Measurements from ENCODE around the gene SGTA.
"Not testable (repeated sequence)": the region's sequence is repeated elsewhere in the genome, so short reads cannot be mapped to it uniquely, and the experiment has no call there.

Gene SGTA

GRCh38 chr19:2792666-2793065 is 9.6 kb upstream of the SGTA start:
- not testable (repeated sequence) for H3K4me3 Mint-ChIP-seq; H3K27ac Mint-ChIP-seq; ATAC-seq (replicated peaks); H3K9me3 Mint-ChIP-seq; H3K27me3 Mint-ChIP-seq; DNase-seq
- Mint-ChIP-seq H3K4me1 (peaks cover 26 to 33% of the 10 kb centered on the region in 2 donors), H3K36me3 (peaks cover 52 to 70% of the 10 kb centered on the region in 2 donors)

GRCh38 chr19:2791876-2792275 is 8.8 kb upstream of the SGTA start:
- no peaks in the 10 kb centered on the region for H3K27me3 Mint-ChIP-seq
- ATAC-seq (replicated peaks): no peak
- H3K4me3 Mint-ChIP-seq: no peak overlapping the region
- H3K9me3 Mint-ChIP-seq: no peaks in the 10 kb centered on the region
- DNase-seq: no peak
- H3K36me3 Mint-ChIP-seq: peaks cover 52 to 73% of the 10 kb centered on the region in 2 donors
- peaks cover 32 to 40% of the 10 kb centered on the region in 2 donors for H3K4me1 Mint-ChIP-seq
- peak overlapping the region; percentile 11 for H3K27ac Mint-ChIP-seq

- peaks cover 52 to 69% of the 10 kb centered on the region in 2 donors for H3K36me3 Mint-ChIP-seq
- peaks cover 32 to 40% of the 10 kb centered on the region in 2 donors for H3K4me1 Mint-ChIP-seq
- no peaks in the 10 kb centered on the region for H3K27me3 Mint-ChIP-seq
- ATAC-seq (replicated peaks) (no peak), DNase-seq (no peak)
- H3K4me3 Mint-ChIP-seq: no peak overlapping the region
- no peak overlapping the region for H3K27ac Mint-ChIP-seq
- H3K9me3 Mint-ChIP-seq: no peaks in the 10 kb centered on the region
Observed at GRCh38 chr19:2791440-2791839, 8.4 kb upstream of the SGTA start.

- Mint-ChIP-seq H3K4me1 (peaks cover 34 to 47% of the 10 kb centered on the region in 2 donors), H3K27me3 (no peaks in the 10 kb centered on the region), H3K9me3 (no peaks in the 10 kb centered on the region), H3K27ac (peak overlapping the region; percentile 69), H3K4me3 (no peak overlapping the region), H3K36me3 (peaks cover 49 to 64% of the 10 kb centered on the region in 2 donors)
- no peak for ATAC-seq (replicated peaks)
- DNase-seq: no peak
Observed at GRCh38 chr19:2790557-2791271, 7.6 kb upstream of the SGTA start.

- Mint-ChIP-seq H3K27me3 (no peaks in the 10 kb centered on the region), H3K4me1 (peaks cover 33 to 50% of the 10 kb centered on the region in 2 donors), H3K9me3 (no peaks in the 10 kb centered on the region), H3K4me3 (no peak overlapping the region), H3K27ac (peak overlapping the region; percentile 80), H3K36me3 (peaks cover 45 to 59% of the 10 kb centered on the region in 2 donors)
- ATAC-seq (replicated peaks) (no peak), DNase-seq (no peak)
Observed at GRCh38 chr19:2790194-2790556, 7.1 kb upstream of the SGTA start.

DNA sequence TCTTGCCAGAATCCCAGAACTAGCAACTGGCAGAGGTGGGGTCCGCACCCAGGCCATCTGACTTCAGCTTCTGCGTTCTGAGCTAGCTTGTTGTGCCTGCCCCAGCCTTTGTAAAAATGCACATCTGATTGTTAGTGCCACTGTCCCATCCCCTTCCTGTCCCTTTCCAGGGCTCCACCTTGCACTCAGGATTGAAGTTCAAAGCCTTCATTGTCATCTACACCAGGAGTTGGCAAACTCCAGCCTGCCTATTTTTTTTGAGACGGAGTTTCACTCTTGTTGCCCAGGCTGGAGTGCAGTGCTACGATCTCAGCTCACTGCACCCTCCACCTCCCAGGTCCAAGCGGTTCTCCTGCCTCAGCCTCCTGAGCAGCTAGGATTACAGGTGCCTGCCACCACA is 5.2 kb upstream of the SGTA start:
- DNase-seq: no peak
- ATAC-seq (replicated peaks): no peak
- Mint-ChIP-seq H3K36me3 (peaks cover 41 to 46% of the 10 kb centered on the region in 2 donors), H3K27ac (peak overlapping the region; percentile 65), H3K27me3 (no peaks in the 10 kb centered on the region), H3K4me1 (peaks cover 35 to 61% of the 10 kb centered on the region in 2 donors), H3K4me3 (peak overlapping the region; percentile 6 to 27), H3K9me3 (no peaks in the 10 kb centered on the region)

- Mint-ChIP-seq H3K4me3 (peak overlapping the region; percentile 57 to 96), H3K27ac (no peak overlapping the region), H3K9me3 (no peaks in the 10 kb centered on the region), H3K27me3 (no peaks in the 10 kb centered on the region), H3K4me1 (peaks cover 36 to 68% of the 10 kb centered on the region in 2 donors), H3K36me3 (peaks cover 34 to 39% of the 10 kb centered on the region in 2 donors)
- ATAC-seq (replicated peaks) (no peak), DNase-seq (no peak)
Observed at GRCh38 chr19:2787115-2787514, 4.0 kb upstream of the SGTA start.

DNA sequence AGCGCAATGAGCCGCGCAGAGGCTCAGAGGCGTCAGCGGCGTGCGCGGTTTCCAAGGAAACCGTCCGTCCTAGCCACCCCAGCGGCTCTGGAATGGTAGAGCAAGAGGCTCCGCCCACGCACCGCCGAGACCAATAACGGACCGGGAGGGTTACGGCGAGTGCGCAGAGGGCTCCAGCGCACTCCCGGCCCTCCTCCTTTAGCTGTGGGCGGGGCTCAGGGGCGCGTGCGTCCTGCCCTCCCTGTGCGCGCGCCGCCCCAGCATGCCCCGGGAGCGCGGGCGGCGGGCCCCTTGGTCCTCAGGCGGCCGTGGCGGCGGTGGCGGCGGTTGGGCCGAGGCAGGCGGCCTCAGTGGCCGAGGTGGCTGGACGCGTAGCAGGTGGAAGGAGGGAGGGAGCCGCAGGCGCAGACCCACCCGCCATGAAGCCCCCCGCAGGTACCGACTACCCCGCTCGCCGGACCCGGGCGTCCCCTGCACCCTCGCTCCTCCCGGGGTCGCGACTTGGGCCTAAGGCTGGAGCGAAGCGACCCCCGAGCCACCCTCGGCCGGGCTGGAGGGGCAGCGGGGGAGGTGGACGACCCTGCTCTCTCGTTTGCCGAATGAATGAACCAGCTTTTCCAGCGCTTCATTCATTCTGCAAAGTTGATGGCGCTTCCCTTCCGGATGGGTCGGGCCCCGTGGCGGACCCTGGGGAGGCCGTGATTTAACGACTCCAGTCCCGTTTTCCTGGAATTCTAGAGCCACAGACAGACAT is 2.3 kb upstream of the SGTA start, which contains the start of gene THOP1:
Gene THOP1 (plus strand): TSS at position 260 of the 754 bp plus-strand sequence. CDS start 160 bp downstream, at position 420.
- ATAC-seq (replicated peaks) (peak; percentile 70 to 77), DNase-seq (peak; percentile 98)
- no peaks in the 10 kb centered on the region for H3K27me3 Mint-ChIP-seq
- peak within 1 kb of the TSS; percentile 80 for H3K27ac Mint-ChIP-seq
- H3K4me1 Mint-ChIP-seq: peaks cover 37 to 76% of the 10 kb centered on the region in 2 donors
- H3K4me3 Mint-ChIP-seq: peak within 1 kb of the TSS; percentile 94 to 96
- H3K36me3 Mint-ChIP-seq: peaks cover 24 to 28% of the 10 kb centered on the region in 2 donors
- no peaks in the 10 kb centered on the region for H3K9me3 Mint-ChIP-seq

- Mint-ChIP-seq H3K4me1 (peaks cover 27 to 68% of the 10 kb centered on the region in 2 donors), H3K27me3 (no peaks in the 10 kb centered on the region), H3K27ac (peak overlapping the region; percentile 94), H3K36me3 (peaks cover 15 to 22% of the 10 kb centered on the region in 2 donors), H3K4me3 (peak overlapping the region; percentile 90), H3K9me3 (no peaks in the 10 kb centered on the region)
- no peak for ATAC-seq (replicated peaks)
- no peak for DNase-seq
Observed at GRCh38 chr19:2783781-2784145, 690 bp upstream of the SGTA start.

GRCh38 chr19:2782329-2782935 is 641 bp downstream of the SGTA start:
- Mint-ChIP-seq H3K9me3 (no peaks in the 10 kb centered on the region), H3K4me1 (peaks cover 21 to 64% of the 10 kb centered on the region in 2 donors), H3K4me3 (peak overlapping the region; percentile 90), H3K27ac (peak overlapping the region; percentile 94), H3K36me3 (peaks cover 11 to 20% of the 10 kb centered on the region in 2 donors), H3K27me3 (no peaks in the 10 kb centered on the region)
- no peak for ATAC-seq (replicated peaks)
- DNase-seq: no peak

DNA sequence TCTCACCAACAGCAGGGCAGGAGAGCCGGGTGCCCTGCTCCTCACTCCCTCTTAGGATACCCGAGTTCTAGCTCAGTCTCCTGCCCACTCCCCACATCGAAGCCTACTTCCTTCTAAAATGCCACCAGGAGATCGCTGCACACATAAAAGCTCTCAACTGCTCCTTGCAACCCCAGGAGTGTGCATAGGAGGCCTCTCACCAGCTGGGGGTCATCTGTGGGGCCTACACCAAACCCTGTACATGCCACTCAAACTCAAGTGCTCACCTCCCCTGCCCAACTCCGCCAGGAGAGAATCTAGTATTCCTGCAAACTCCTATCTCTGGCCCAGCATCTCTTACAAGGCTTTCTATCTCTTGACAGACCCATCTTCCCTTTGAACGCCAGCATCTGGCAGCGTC is 2.8 kb downstream of the SGTA start:
- H3K4me3 Mint-ChIP-seq: peak overlapping the region in 1 of 2 donors; percentile 7
- peaks cover 14 to 34% of the 10 kb centered on the region in 2 donors for H3K36me3 Mint-ChIP-seq
- H3K27me3 Mint-ChIP-seq: no peaks in the 10 kb centered on the region
- peaks cover 27 to 68% of the 10 kb centered on the region in 2 donors for H3K4me1 Mint-ChIP-seq
- no peaks in the 10 kb centered on the region for H3K9me3 Mint-ChIP-seq
- ATAC-seq (replicated peaks) (no peak), DNase-seq (no peak)
- H3K27ac Mint-ChIP-seq: peak overlapping the region; percentile 15

DNA sequence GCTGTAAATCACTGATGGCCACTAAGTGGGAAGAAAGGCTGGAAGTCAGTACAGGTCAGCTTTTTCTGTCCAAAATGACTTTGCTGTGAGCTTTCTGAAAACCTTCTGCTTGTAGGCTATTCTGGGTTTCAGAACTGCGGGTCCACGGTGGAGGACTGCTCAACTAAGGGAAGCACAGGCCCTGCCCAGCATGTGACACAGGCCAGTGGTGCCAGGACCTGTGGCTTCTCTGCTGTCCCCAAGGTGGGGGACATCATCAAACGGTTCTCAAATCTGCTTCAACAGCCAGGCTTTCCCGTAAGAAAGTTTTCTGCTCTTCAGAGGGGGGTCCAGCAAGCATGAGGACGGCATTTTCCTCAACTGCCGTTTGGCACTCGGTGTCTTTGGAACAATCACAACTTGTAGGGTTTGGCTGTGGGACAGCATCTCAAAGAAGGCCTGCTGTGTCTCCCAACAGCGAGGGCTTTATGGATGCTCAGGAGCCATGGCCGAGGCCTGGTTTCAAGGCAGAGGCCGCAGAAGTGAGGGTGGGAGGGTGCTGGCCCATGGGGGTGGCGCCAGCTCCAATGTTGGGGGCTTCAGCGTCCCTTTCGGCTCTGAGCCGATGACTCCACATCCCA is 3.8 kb downstream of the SGTA start:
- H3K4me1 Mint-ChIP-seq: peaks cover 35 to 77% of the 10 kb centered on the region in 2 donors
- no peaks in the 10 kb centered on the region for H3K27me3 Mint-ChIP-seq
- H3K9me3 Mint-ChIP-seq: no peaks in the 10 kb centered on the region
- DNase-seq (no peak), ATAC-seq (replicated peaks) (no peak)
- no peak overlapping the region for H3K27ac Mint-ChIP-seq
- no peak overlapping the region for H3K4me3 Mint-ChIP-seq
- peaks cover 15 to 40% of the 10 kb centered on the region in 2 donors for H3K36me3 Mint-ChIP-seq

DNA sequence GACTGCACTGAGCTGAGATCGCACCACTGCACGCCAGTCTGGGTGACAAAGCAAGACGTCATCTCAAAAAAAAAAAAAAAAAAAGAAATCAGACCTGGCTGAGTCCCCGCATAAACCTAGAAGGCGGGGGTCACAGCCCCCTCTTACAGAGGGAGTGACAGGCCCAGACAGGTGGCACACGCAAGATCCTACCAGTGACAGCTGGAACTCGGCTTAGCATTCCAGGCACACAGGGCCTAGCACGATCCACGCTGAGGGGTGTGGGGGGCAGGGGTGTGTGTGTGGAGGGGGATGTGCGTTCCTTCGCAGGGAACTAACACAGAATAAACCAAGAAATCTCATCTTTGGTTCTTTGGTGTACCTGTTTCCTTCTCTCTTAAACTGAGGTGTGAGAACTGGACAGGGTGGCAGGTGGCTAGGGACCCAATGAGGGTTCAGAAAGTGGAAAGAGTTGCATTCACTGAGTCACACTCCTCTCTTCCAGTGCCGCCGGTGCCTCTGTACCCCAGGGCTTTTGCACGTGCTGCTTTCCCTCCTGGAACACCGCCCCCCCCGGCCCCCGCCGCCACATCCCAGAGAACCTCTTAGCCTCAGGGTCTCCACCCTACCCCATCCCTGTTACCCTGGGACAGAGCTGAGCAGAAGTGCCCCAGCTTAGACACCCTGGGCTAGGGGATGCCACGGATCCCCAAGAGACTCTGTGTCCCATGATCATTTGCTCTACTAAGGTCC is 5.0 kb downstream of the SGTA start:
- Mint-ChIP-seq H3K27me3 (no peaks in the 10 kb centered on the region), H3K9me3 (no peaks in the 10 kb centered on the region), H3K27ac (no peak overlapping the region), H3K4me1 (peaks cover 35 to 67% of the 10 kb centered on the region in 2 donors), H3K4me3 (peak overlapping the region in 1 of 2 donors; percentile 24), H3K36me3 (peaks cover 15 to 45% of the 10 kb centered on the region in 2 donors)
- ATAC-seq (replicated peaks): no peak
- DNase-seq: no peak
